ENCODE results near the gene DPYD.

The DPYD gene

DNA sequence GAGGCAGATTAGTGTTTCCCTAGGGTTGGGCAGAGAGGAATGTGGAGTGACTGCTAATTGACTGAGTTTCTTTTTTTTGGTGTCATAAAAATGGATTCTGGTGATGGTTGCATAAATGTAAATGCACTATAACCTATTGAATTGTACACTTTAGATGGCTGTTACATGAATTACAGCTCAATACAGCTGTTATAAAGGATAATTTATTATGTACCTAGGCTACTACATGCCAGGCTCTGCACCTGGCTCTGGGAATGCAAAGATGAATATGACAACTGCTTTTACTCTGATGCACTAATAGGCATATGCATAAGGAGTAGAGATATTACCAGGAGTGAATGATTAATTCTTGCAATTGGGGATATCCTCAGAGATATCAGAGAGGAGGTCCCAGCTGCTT, 854.0 kb downstream of the DPYD start:
- Histone ChIP-seq H3K4me3 (ENCODE audit: insufficient read depth, low read depth, low read length, poor library complexity, severe bottlenecking) (no peak overlapping the region), H3K4me1 (ENCODE audit: control insufficient read depth, insufficient read depth, low read length, poor library complexity, severe bottlenecking) (no peaks in the 10 kb centered on the region), H3K27me3 (replicated peaks; ENCODE audit: control insufficient read depth, insufficient read depth, low read length, poor library complexity, severe bottlenecking) (no peaks in the 10 kb centered on the region), H3K9me3 (ENCODE audit: control insufficient read depth, low read length) (no peaks in the 10 kb centered on the region), H3K27ac (ENCODE audit: insufficient read depth, low read length, poor library complexity, severe bottlenecking) (no peak overlapping the region), H3K36me3 (ENCODE audit: control insufficient read depth, insufficient read depth, low read length) (no peaks in the 10 kb centered on the region)
- DNase-seq, result no peak

DNA sequence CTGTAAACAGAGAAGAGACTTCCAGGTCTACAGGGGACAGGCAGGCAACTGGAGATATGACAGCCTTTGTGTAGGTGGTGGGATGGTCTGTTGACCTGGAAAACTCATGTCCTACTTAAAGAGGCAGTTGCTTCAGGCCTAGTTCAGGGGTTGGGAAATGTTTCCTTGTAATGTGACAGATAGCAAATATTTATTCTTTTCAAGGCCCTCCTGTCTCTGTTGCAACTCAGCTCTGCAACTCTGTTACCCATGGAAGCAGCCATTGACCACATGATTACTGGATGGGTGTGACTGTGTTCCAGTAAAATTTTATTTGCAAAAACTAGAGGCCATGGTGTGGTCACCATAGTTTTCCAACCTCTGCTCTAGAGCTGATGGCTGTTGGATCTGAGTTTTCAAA, 857.3 kb downstream of the DPYD start:
- Histone ChIP-seq H3K4me3 (ENCODE audit: insufficient read depth, low read depth, low read length, poor library complexity, severe bottlenecking) (no peak overlapping the region), H3K4me1 (ENCODE audit: control insufficient read depth, insufficient read depth, low read length, poor library complexity, severe bottlenecking) (no peaks in the 10 kb centered on the region), H3K27me3 (replicated peaks; ENCODE audit: control insufficient read depth, insufficient read depth, low read length, poor library complexity, severe bottlenecking) (no peaks in the 10 kb centered on the region), H3K9me3 (ENCODE audit: control insufficient read depth, low read length) (no peaks in the 10 kb centered on the region), H3K36me3 (ENCODE audit: control insufficient read depth, insufficient read depth, low read length) (no peaks in the 10 kb centered on the region), H3K27ac (ENCODE audit: insufficient read depth, low read length, poor library complexity, severe bottlenecking) (no peak overlapping the region)
- no peak for DNase-seq

DNA sequence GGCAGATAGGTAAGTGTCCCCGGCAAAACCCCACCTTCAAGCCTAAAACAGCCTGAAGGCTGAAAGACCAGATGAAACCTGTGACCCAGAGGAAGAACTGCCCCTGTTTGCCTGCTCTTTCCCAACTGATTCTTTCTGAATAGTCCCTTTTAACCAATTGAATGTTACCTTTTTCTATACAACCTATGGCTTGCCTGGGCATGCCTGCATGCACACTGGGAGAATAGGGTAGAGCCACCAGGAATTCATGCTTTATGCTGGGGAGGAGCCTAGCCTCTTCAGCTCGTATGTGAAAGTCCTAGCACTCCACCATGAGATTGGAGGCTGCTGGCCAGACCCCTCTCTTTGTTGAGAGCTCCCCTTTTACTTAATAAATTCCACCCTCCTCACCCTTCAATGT, 859.2 kb downstream of the DPYD start:
- H3K4me1 ChIP-seq (ENCODE audit: control insufficient read depth, insufficient read depth, low read length, poor library complexity, severe bottlenecking), result no peaks in the 10 kb centered on the region
- H3K9me3 ChIP-seq (ENCODE audit: control insufficient read depth, low read length), result no peaks in the 10 kb centered on the region
- no peaks in the 10 kb centered on the region for H3K36me3 ChIP-seq (ENCODE audit: control insufficient read depth, insufficient read depth, low read length)
- no peak overlapping the region for H3K4me3 ChIP-seq (ENCODE audit: insufficient read depth, low read depth, low read length, poor library complexity, severe bottlenecking)
- H3K27me3 ChIP-seq (replicated peaks; ENCODE audit: control insufficient read depth, insufficient read depth, low read length, poor library complexity, severe bottlenecking), result no peaks in the 10 kb centered on the region
- no peak for DNase-seq
- H3K27ac ChIP-seq (ENCODE audit: insufficient read depth, low read length, poor library complexity, severe bottlenecking), result no peak overlapping the region

DNA sequence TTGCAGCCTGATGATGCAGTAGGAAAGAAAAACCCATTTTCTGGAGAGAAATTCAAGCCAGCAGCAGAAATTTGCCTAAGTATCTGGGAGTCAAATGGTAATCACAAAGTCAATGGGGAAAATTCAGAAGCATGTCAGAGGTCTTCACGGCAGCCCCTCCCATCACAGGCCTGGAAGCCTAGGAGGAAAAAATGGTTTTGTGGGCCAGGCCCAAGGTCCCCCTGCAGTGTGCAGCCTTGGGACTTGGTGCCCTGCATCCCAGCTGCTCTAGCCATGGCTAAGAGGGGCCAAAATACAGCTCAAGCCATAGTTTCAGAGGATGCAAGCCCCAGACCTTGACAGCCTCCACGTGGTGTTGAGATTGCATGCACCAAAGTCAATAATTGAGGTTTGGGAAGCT, 864.4 kb downstream of the DPYD start:
- Histone ChIP-seq H3K4me3 (ENCODE audit: insufficient read depth, low read depth, low read length, poor library complexity, severe bottlenecking) (no peak overlapping the region), H3K27me3 (replicated peaks; ENCODE audit: control insufficient read depth, insufficient read depth, low read length, poor library complexity, severe bottlenecking) (no peaks in the 10 kb centered on the region), H3K27ac (ENCODE audit: insufficient read depth, low read length, poor library complexity, severe bottlenecking) (no peak overlapping the region), H3K36me3 (ENCODE audit: control insufficient read depth, insufficient read depth, low read length) (no peaks in the 10 kb centered on the region), H3K4me1 (ENCODE audit: control insufficient read depth, insufficient read depth, low read length, poor library complexity, severe bottlenecking) (no peaks in the 10 kb centered on the region), H3K9me3 (ENCODE audit: control insufficient read depth, low read length) (no peaks in the 10 kb centered on the region)
- no peak for DNase-seq

DNA sequence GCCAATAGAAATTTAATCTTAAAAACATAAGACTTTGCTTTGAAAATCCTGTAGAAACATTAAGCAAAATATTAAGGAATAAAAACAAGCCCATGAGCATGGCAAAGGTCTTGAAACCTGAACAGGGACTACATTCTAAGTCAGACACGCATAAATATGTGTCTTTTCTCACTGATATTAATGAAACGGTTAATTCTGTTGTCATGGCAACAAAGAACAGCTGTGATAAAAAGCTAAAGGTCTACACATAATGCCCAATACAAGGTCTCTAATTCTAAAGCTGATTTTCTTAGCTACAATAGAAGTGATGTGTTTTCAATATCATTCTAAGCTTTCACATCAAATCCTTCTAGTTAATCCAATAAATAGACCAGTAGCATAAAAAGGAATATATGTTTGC, 867.6 kb downstream of the DPYD start:
- no peaks in the 10 kb centered on the region for H3K4me1 ChIP-seq (ENCODE audit: control insufficient read depth, insufficient read depth, low read length, poor library complexity, severe bottlenecking)
- H3K36me3 ChIP-seq (ENCODE audit: control insufficient read depth, insufficient read depth, low read length), result no peaks in the 10 kb centered on the region
- H3K4me3 ChIP-seq (ENCODE audit: insufficient read depth, low read depth, low read length, poor library complexity, severe bottlenecking), result no peak overlapping the region
- no peaks in the 10 kb centered on the region for H3K27me3 ChIP-seq (replicated peaks; ENCODE audit: control insufficient read depth, insufficient read depth, low read length, poor library complexity, severe bottlenecking)
- H3K27ac ChIP-seq (ENCODE audit: insufficient read depth, low read length, poor library complexity, severe bottlenecking), result no peak overlapping the region
- no peaks in the 10 kb centered on the region for H3K9me3 ChIP-seq (ENCODE audit: control insufficient read depth, low read length)
- no peak for DNase-seq

DNA sequence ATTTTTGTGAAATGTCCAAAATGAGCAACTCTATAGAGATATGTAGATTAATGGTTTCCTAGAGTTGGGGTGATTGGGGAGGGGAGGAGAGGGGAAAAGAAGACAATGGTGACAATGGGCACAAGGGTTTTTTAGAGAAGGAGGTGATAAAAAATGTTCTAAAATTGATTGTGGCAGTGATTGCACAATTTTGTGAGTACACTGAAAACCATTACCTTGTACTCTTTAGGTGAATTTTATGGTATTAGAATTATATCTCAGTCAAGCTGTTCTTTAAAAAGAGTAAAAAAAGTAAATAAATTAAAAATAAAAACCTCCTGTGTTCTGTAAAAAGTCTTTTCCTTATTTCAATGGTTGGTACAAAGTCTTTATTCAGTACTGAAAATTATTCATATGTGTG, 869.0 kb downstream of the DPYD start:
- no peaks in the 10 kb centered on the region for H3K9me3 ChIP-seq (ENCODE audit: control insufficient read depth, low read length)
- no peak overlapping the region for H3K4me3 ChIP-seq (ENCODE audit: insufficient read depth, low read depth, low read length, poor library complexity, severe bottlenecking)
- H3K27me3 ChIP-seq (replicated peaks; ENCODE audit: control insufficient read depth, insufficient read depth, low read length, poor library complexity, severe bottlenecking), result no peaks in the 10 kb centered on the region
- H3K27ac ChIP-seq (ENCODE audit: insufficient read depth, low read length, poor library complexity, severe bottlenecking), result no peak overlapping the region
- no peaks in the 10 kb centered on the region for H3K36me3 ChIP-seq (ENCODE audit: control insufficient read depth, insufficient read depth, low read length)
- DNase-seq, result no peak
- H3K4me1 ChIP-seq (ENCODE audit: control insufficient read depth, insufficient read depth, low read length, poor library complexity, severe bottlenecking), result no peaks in the 10 kb centered on the region

- Histone ChIP-seq H3K4me1 (ENCODE audit: control insufficient read depth, insufficient read depth, low read length, poor library complexity, severe bottlenecking) (no peaks in the 10 kb centered on the region), H3K4me3 (ENCODE audit: insufficient read depth, low read depth, low read length, poor library complexity, severe bottlenecking) (no peak overlapping the region), H3K36me3 (ENCODE audit: control insufficient read depth, insufficient read depth, low read length) (no peaks in the 10 kb centered on the region), H3K9me3 (ENCODE audit: control insufficient read depth, low read length) (no peaks in the 10 kb centered on the region), H3K27me3 (replicated peaks; ENCODE audit: control insufficient read depth, insufficient read depth, low read length, poor library complexity, severe bottlenecking) (no peaks in the 10 kb centered on the region), H3K27ac (ENCODE audit: insufficient read depth, low read length, poor library complexity, severe bottlenecking) (no peak overlapping the region)
- DNase-seq, result no peak
These were observed 870.3 kb downstream of the DPYD start for GRCh38 chr1:97050506-97050905.

DNA sequence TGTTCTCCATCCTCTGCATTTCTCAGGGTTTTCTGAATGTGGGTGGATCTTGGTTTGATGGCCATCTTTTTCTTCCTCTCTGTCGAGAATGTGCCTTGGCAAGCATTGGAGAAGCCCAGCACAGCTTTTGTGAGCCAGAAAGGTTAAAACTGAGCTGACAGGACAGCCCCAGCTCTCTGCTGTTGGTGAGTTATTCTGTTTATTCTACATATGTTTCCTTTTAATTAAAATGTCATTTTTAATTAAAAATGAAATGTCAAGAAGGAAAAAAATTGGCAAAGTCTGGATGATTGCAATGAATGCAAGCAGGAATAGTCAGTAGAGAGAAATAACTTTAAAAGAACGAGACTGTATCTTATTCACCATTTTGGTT, 873.4 kb downstream of the DPYD start:
- no peaks in the 10 kb centered on the region for H3K9me3 ChIP-seq (ENCODE audit: control insufficient read depth, low read length)
- DNase-seq, result no peak
- H3K27ac ChIP-seq (ENCODE audit: insufficient read depth, low read length, poor library complexity, severe bottlenecking), result no peak overlapping the region
- H3K36me3 ChIP-seq (ENCODE audit: control insufficient read depth, insufficient read depth, low read length), result no peaks in the 10 kb centered on the region
- H3K4me1 ChIP-seq (ENCODE audit: control insufficient read depth, insufficient read depth, low read length, poor library complexity, severe bottlenecking), result no peaks in the 10 kb centered on the region
- no peak overlapping the region for H3K4me3 ChIP-seq (ENCODE audit: insufficient read depth, low read depth, low read length, poor library complexity, severe bottlenecking)
- no peaks in the 10 kb centered on the region for H3K27me3 ChIP-seq (replicated peaks; ENCODE audit: control insufficient read depth, insufficient read depth, low read length, poor library complexity, severe bottlenecking)

DNA sequence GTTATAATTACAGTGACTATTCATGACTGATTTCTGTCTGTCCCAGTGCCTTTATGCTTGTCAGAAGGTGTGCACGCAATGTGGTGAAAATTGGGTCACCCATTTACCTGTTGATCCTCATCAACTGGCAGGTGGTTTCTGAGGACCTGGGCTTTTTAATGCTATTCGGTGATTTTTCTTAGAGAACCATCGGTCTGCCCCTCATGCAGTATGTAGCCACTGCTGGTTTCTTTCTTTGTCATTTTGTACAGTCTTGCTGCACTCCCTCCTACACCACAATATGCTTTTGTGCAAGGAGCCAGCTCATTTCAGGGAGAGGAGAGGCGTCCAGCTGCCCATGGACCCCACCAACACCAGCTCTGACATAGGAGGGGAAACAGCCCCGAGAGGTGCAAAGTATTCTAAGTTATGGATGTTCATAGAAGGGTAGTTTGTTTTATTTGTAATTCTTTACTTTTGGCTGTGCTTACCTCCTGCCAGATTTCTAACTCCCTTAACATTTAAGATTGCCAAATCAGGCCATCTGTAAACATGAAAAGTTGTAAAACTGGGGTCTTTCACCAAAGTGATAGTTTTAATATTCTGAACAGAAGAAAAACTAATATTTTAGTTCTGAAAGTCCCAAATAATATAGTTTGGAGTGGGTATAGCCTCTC, 873.9 kb downstream of the DPYD start:
- no peaks in the 10 kb centered on the region for H3K27me3 ChIP-seq (replicated peaks; ENCODE audit: control insufficient read depth, insufficient read depth, low read length, poor library complexity, severe bottlenecking)
- H3K9me3 ChIP-seq (ENCODE audit: control insufficient read depth, low read length), result no peaks in the 10 kb centered on the region
- H3K4me3 ChIP-seq (ENCODE audit: insufficient read depth, low read depth, low read length, poor library complexity, severe bottlenecking), result no peak overlapping the region
- no peak overlapping the region for H3K27ac ChIP-seq (ENCODE audit: insufficient read depth, low read length, poor library complexity, severe bottlenecking)
- no peaks in the 10 kb centered on the region for H3K36me3 ChIP-seq (ENCODE audit: control insufficient read depth, insufficient read depth, low read length)
- no peaks in the 10 kb centered on the region for H3K4me1 ChIP-seq (ENCODE audit: control insufficient read depth, insufficient read depth, low read length, poor library complexity, severe bottlenecking)
- no peak for DNase-seq

DNA sequence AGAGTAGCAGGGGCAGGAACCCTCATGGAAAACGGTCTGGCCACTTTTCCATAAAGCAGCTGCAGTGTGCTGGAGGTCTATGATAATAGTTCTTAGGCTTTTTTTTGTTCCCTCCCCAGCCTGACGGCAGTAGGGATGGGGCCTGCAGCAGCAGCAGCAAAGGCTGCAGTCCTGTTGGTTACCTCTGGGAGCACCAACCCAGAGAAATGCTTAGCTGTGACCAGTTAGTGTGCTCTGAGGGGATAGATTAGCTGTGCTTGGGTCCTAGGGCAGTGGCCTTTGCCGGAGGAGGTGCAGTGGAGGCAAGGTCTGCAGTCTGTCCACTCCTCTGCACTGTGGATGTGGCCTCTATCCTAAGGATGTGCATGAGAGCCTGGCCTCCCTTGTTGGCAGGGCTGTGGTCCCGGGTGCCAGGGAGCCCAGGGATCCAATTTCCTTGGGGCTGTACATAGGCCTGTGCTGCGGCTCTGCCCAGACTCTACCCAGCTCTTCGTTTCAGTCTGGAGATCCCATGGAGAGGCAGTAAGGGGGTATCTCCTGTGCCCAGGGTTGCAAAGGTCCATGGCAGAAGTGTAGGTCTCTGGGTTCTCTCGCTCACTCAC, 876.6 kb downstream of the DPYD start:
- H3K27me3 ChIP-seq (replicated peaks; ENCODE audit: control insufficient read depth, insufficient read depth, low read length, poor library complexity, severe bottlenecking), result no peaks in the 10 kb centered on the region
- H3K36me3 ChIP-seq (ENCODE audit: control insufficient read depth, insufficient read depth, low read length), result no peaks in the 10 kb centered on the region
- H3K4me1 ChIP-seq (ENCODE audit: control insufficient read depth, insufficient read depth, low read length, poor library complexity, severe bottlenecking), result no peaks in the 10 kb centered on the region
- no peak overlapping the region for H3K4me3 ChIP-seq (ENCODE audit: insufficient read depth, low read depth, low read length, poor library complexity, severe bottlenecking)
- H3K27ac ChIP-seq (ENCODE audit: insufficient read depth, low read length, poor library complexity, severe bottlenecking), result no peak overlapping the region
- no peak for DNase-seq
- no peaks in the 10 kb centered on the region for H3K9me3 ChIP-seq (ENCODE audit: control insufficient read depth, low read length)
